ENCODE data around the gene TTC39A. TPM values are rescaled to one million over a fixed set of nuclear protein-coding genes. Genes with fewer than 3 reads are reported as not detected.

The TTC39A gene
- total RNA-seq, 4 donors from 2014 or later = 0.40 to 9.6 (median 0.70) TPM

- no peak overlapping the region for H3K27ac ChIP-seq
- peaks cover 0 to 38% (median 3%) of the 10 kb centered on the region in 3 donors for H3K4me1 ChIP-seq
- 85 to 95% methylated on average over 1 of the region's 1 CpG for WGBS, 2 donors (ENCODE audit: low coverage in 1 of 2)
- no peak for ATAC-seq
- no peaks in the 10 kb centered on the region for H3K27me3 ChIP-seq
- H3K36me3 ChIP-seq = peaks cover 0 to 11% of the 10 kb centered on the region in 2 donors
- no peaks in the 10 kb centered on the region for H3K9me3 ChIP-seq
- no peak for TF ChIP-seq CTCF (IDR thresholded peaks at IDR 0.05)
- no peak for TF ChIP-seq EP300 (IDR thresholded peaks at IDR 0.05)
- TF ChIP-seq POLR2A (IDR thresholded peaks at IDR 0.05) = no peak
- TF ChIP-seq POLR2AphosphoS5 (IDR thresholded peaks at IDR 0.05) = no peak
- no peak overlapping the region for H3K4me3 ChIP-seq
Measured at GRCh38 chr1:51249445-51249844, 80.9 kb downstream of the TTC39A start.

GRCh38 chr1:51247499-51247898 is 82.9 kb downstream of the TTC39A start:
- TF ChIP-seq POLR2A (IDR thresholded peaks at IDR 0.05) (no peak), POLR2AphosphoS5 (IDR thresholded peaks at IDR 0.05) (no peak), CTCF (IDR thresholded peaks at IDR 0.05) (no peak), EP300 (IDR thresholded peaks at IDR 0.05) (no peak)
- no peak for ATAC-seq

GRCh38 chr1:51247022-51247421 is 83.3 kb downstream of the TTC39A start:
- 94 to 100% methylated on average over 2 of the region's 2 CpGs for WGBS, 2 donors (ENCODE audit: low coverage in 1 of 2)

More at GRCh38 chr1:51247499-51247898, 82.9 kb downstream of the TTC39A start:
- no peak overlapping the region for H3K4me3 ChIP-seq
- peaks cover 0 to 42% (median 3%) of the 10 kb centered on the region in 3 donors for H3K4me1 ChIP-seq
- H3K36me3 ChIP-seq = peaks cover 0 to 11% of the 10 kb centered on the region in 2 donors
- H3K9me3 ChIP-seq = no peaks in the 10 kb centered on the region
- H3K27me3 ChIP-seq = no peaks in the 10 kb centered on the region
- WGBS, 2 donors (ENCODE audit: low coverage in 1 of 2) = 78 to 81% methylated on average over 1 of the region's 1 CpG
- H3K27ac ChIP-seq = no peak overlapping the region

GRCh38 chr1:51242546-51242945 is 87.8 kb downstream of the TTC39A start:
- Histone ChIP-seq H3K27me3 (no peaks in the 10 kb centered on the region), H3K36me3 (no peaks in the 10 kb centered on the region), H3K9me3 (no peaks in the 10 kb centered on the region), H3K4me3 (no peak overlapping the region), H3K4me1 (peaks cover 0 to 82% (median 9%) of the 10 kb centered on the region in 3 donors), H3K27ac (no peak overlapping the region)
- WGBS, 2 donors (ENCODE audit: low coverage in 1 of 2) = 46 to 68% methylated on average over 4 of the region's 4 CpGs
- no peak for ATAC-seq
- no peak for TF ChIP-seq CTCF (IDR thresholded peaks at IDR 0.05)
- TF ChIP-seq POLR2A (IDR thresholded peaks at IDR 0.05) = no peak
- TF ChIP-seq EP300 (IDR thresholded peaks at IDR 0.05) = no peak
- no peak for TF ChIP-seq POLR2AphosphoS5 (IDR thresholded peaks at IDR 0.05)

More at GRCh38 chr1:51247022-51247421, 83.3 kb downstream of the TTC39A start:
- Histone ChIP-seq H3K9me3 (no peaks in the 10 kb centered on the region), H3K36me3 (peaks cover 0 to 11% of the 10 kb centered on the region in 2 donors), H3K27me3 (no peaks in the 10 kb centered on the region), H3K4me3 (no peak overlapping the region), H3K27ac (no peak overlapping the region), H3K4me1 (peaks cover 0 to 46% (median 3%) of the 10 kb centered on the region in 3 donors)
- no peak for TF ChIP-seq POLR2AphosphoS5 (IDR thresholded peaks at IDR 0.05)
- no peak for TF ChIP-seq CTCF (IDR thresholded peaks at IDR 0.05)
- TF ChIP-seq POLR2A (IDR thresholded peaks at IDR 0.05) = no peak
- no peak for TF ChIP-seq EP300 (IDR thresholded peaks at IDR 0.05)
- no peak for ATAC-seq

- Histone ChIP-seq H3K4me1 (peaks cover 0 to 70% (median 7%) of the 10 kb centered on the region in 3 donors), H3K27ac (no peak overlapping the region), H3K27me3 (no peaks in the 10 kb centered on the region), H3K9me3 (no peaks in the 10 kb centered on the region), H3K4me3 (no peak overlapping the region), H3K36me3 (no peaks in the 10 kb centered on the region)
- 25 to 40% methylated on average over 1 of the region's 1 CpG for WGBS, 2 donors (ENCODE audit: low coverage in 1 of 2)
- ATAC-seq = no peak
- no peak for TF ChIP-seq CTCF (IDR thresholded peaks at IDR 0.05)
- TF ChIP-seq POLR2AphosphoS5 (IDR thresholded peaks at IDR 0.05) = no peak
Measured at GRCh38 chr1:51241119-51241518, 89.2 kb downstream of the TTC39A start.

All from gastroesophageal sphincter (tissue), 4 donors.